Osteoblast (primary cell): ENCODE measurements around the gene UTP4. TPM values are rescaled to one million over a fixed set of nuclear protein-coding genes. Genes with fewer than 3 reads are reported as not detected.

Experiments used
- DNase-seq: peaks from one replicate; pipeline ENCODE4 v3.0.0; 2011; ENCODE audit warnings: low spot score, mixed read lengths; ENCODE audit not compliant: insufficient read length; ENCODE audit errors: missing footprints
- H2AFZ ChIP-seq: 2 replicates; pipeline ENCODE4 v1.6.0; 2011; ENCODE audit warnings: mild to moderate bottlenecking, low read length
- H3K27ac ChIP-seq: 2 replicates; pipeline ENCODE4 v1.5.1; 2011; ENCODE audit warnings: mild to moderate bottlenecking, low read depth, low read length, moderate library complexity
- H3K27me3 ChIP-seq: 2 replicates; pipeline ENCODE4 v1.6.0; 2012; ENCODE audit warnings: mild to moderate bottlenecking, control low read depth, inconsistent platforms, low read length, moderate library complexity; ENCODE audit not compliant: insufficient read depth
- H3K36me3 ChIP-seq: 2 replicates; pipeline ENCODE4 v1.5.1; 2011; ENCODE audit warnings: mild to moderate bottlenecking, low read length, control low read depth, moderate library complexity; ENCODE audit not compliant: insufficient read depth
- H3K4me1 ChIP-seq: 2 replicates; pipeline ENCODE4 v1.5.1; 2011; ENCODE audit warnings: mild to moderate bottlenecking, low read length, control low read depth, moderate library complexity; ENCODE audit not compliant: insufficient read depth
- H3K4me2 ChIP-seq: 2 replicates; pipeline ENCODE4 v1.6.0; 2011; ENCODE audit warnings: mild to moderate bottlenecking, low read length; ENCODE audit not compliant: insufficient read depth
- H3K4me3 ChIP-seq: fragments of 200-600 bp; sonication (generic); 3 replicates; pipeline ENCODE4 v1.5.1; 2012; ENCODE audit warnings: mild to moderate bottlenecking, low read length, inconsistent platforms; ENCODE audit not compliant: insufficient read depth
- H3K79me2 ChIP-seq: 2 replicates; pipeline ENCODE4 v1.6.0; 2012; ENCODE audit warnings: mild to moderate bottlenecking, low read length, control low read depth, inconsistent platforms; ENCODE audit not compliant: insufficient read depth
- H3K9me3 ChIP-seq: 2 replicates; pipeline ENCODE4 v1.5.1; 2011; ENCODE audit warnings: low read depth, low read length, control low read depth
- H4K20me1 ChIP-seq: 2 replicates; pipeline ENCODE4 v1.6.0; 2012; ENCODE audit warnings: mild to moderate bottlenecking, low read length, control low read depth; ENCODE audit not compliant: insufficient read depth
- CTCF ChIP-seq: IDR thresholded peaks from 2 replicates; pipeline ENCODE4 v1.5.1; 2011; ENCODE audit warnings: mild to moderate bottlenecking, low read depth, low read length, moderate library complexity; ENCODE audit errors: extremely low read depth
- total RNA-seq: library from RNA; depleted of rRNA; stranded (reverse); fragments of >200 nt; gene quantifications from 2 replicates; pipeline ENCODE4 v1.2.3, GENCODE V29; 2012

UTP4 gene
- total RNA-seq, 1 donor: 17.4 TPM

GRCh38 chr16:69111216-69111875 lies 21.1 kb upstream of the UTP4 start:
- no peak for TF ChIP-seq CTCF
- Histone ChIP-seq H3K4me1 (peaks cover 15% of the 10 kb centered on the region), H3K4me3 (no peak overlapping the region), H3K9me3 (no peaks in the 10 kb centered on the region), H3K27me3 (no peaks in the 10 kb centered on the region), H3K79me2 (no peaks in the 10 kb centered on the region), H3K36me3 (peaks cover 38% of the 10 kb centered on the region), H3K4me2 (no peak overlapping the region), H4K20me1 (peaks cover 42% of the 10 kb centered on the region), H2AFZ (no peak overlapping the region), H3K27ac (no peak overlapping the region)
- no peak for DNase-seq

GRCh38 chr16:69111876-69112230 lies 20.6 kb upstream of the UTP4 start:
- DNase-seq: no peak
- H3K4me2 ChIP-seq: no peak overlapping the region
- no peaks in the 10 kb centered on the region for H3K9me3 ChIP-seq
- peaks cover 45% of the 10 kb centered on the region for H4K20me1 ChIP-seq
- no peak for TF ChIP-seq CTCF
- peaks cover 43% of the 10 kb centered on the region for H3K36me3 ChIP-seq
- H3K4me1 ChIP-seq: peaks cover 13% of the 10 kb centered on the region
- no peak overlapping the region for H2AFZ ChIP-seq
- peaks cover 2% of the 10 kb centered on the region for H3K79me2 ChIP-seq
- H3K27ac ChIP-seq: no peak overlapping the region
- no peak overlapping the region for H3K4me3 ChIP-seq
- H3K27me3 ChIP-seq: no peaks in the 10 kb centered on the region

- no peak overlapping the region for H3K4me2 ChIP-seq
- H3K27ac ChIP-seq: no peak overlapping the region
- H2AFZ ChIP-seq: no peak overlapping the region
- peaks cover 2% of the 10 kb centered on the region for H3K79me2 ChIP-seq
- H4K20me1 ChIP-seq: peaks cover 46% of the 10 kb centered on the region
- peak; percentile 79 for TF ChIP-seq CTCF
- H3K4me1 ChIP-seq: peaks cover 7% of the 10 kb centered on the region
- H3K4me3 ChIP-seq: no peak overlapping the region
- no peaks in the 10 kb centered on the region for H3K27me3 ChIP-seq
- peaks cover 49% of the 10 kb centered on the region for H3K36me3 ChIP-seq
- peak; percentile 96 for DNase-seq
- no peaks in the 10 kb centered on the region for H3K9me3 ChIP-seq
These were observed 19.9 kb upstream of the UTP4 start for GRCh38 chr16:69112285-69113129.

GRCh38 chr16:69113216-69113615 lies 19.2 kb upstream of the UTP4 start:
- H3K4me3 ChIP-seq: no peak overlapping the region
- H3K4me1 ChIP-seq: no peaks in the 10 kb centered on the region
- H3K4me2 ChIP-seq: no peak overlapping the region
- H3K36me3 ChIP-seq: peaks cover 56% of the 10 kb centered on the region
- no peak overlapping the region for H3K27ac ChIP-seq
- no peak for TF ChIP-seq CTCF
- DNase-seq: no peak
- peaks cover 39% of the 10 kb centered on the region for H4K20me1 ChIP-seq
- H3K9me3 ChIP-seq: no peaks in the 10 kb centered on the region
- peaks cover 2% of the 10 kb centered on the region for H3K79me2 ChIP-seq
- H3K27me3 ChIP-seq: no peaks in the 10 kb centered on the region
- H2AFZ ChIP-seq: no peak overlapping the region
